GM12872 (cell line): ENCODE measurements around the gene MCCC1.

Experiments used
- CTCF ChIP-seq: IDR thresholded peaks from 3 replicates; pipeline ENCODE4 v1.5.1; 2011; ENCODE audit warnings: low read depth, mild to moderate bottlenecking, low read length, moderate library complexity; ENCODE audit not compliant: insufficient read depth

The MCCC1 gene

DNA sequence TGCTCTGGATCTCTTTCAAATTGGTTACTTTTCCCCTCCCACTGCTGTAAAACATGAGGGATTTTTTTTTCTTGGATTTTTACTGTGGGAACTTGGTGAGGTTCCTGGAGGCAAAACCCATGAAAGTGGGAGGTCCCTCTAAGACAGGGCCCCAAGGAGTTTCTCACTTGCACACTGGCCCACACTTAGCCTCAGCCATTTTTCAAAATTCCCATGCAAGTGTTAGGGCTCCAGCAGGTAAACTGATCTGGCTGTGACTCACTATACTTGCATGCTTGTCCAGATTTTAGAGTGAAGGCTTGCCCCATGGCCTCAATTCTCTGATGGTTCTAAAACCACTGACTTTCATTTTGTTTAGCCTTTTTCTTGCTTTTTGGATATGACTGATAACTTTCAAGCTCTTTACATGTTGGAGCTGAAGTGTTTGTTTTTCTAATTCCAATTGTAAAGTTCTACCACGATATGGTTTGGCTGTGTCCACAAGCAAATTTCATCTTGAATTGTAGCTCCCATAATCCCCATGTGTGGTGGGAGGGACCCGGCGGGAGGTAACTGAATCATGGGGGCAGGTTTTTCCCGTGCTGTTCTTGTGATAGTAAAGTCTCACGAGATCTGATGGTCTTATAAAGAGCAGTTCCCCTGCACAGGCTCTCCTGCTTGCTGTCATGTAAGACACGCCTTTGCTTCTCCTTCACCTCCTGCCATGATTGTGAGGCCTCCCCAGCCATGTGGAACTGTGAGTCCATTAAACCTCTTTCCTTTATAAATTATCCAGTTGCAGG, 37.7 kb downstream of the MCCC1 start:
- TF ChIP-seq CTCF: no peak

GRCh38 chr3:183058351-183058750, 40.9 kb downstream of the MCCC1 start:
- no peak for TF ChIP-seq CTCF

GRCh38 chr3:183050706-183051105, 48.6 kb downstream of the MCCC1 start:
- TF ChIP-seq CTCF: no peak

DNA sequence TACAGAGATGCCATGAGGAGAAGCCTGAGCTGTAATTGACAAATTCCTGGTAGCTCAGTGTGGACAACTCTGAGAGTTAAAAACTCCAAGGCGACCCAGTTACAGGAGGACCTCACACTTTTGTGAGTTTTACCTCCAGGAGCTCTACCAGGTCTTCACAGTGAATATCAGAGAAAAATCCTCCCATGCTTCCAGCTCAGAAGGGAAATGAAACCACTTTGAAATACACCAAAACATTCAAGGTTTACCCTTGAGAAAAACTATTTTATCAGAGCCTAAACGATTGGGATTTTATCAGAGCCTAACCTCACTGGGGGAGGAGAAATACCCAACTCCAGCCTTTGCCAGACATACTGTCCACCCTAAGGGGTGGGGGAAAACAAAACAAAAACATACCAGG, 52.4 kb downstream of the MCCC1 start:
- no peak for TF ChIP-seq CTCF

DNA sequence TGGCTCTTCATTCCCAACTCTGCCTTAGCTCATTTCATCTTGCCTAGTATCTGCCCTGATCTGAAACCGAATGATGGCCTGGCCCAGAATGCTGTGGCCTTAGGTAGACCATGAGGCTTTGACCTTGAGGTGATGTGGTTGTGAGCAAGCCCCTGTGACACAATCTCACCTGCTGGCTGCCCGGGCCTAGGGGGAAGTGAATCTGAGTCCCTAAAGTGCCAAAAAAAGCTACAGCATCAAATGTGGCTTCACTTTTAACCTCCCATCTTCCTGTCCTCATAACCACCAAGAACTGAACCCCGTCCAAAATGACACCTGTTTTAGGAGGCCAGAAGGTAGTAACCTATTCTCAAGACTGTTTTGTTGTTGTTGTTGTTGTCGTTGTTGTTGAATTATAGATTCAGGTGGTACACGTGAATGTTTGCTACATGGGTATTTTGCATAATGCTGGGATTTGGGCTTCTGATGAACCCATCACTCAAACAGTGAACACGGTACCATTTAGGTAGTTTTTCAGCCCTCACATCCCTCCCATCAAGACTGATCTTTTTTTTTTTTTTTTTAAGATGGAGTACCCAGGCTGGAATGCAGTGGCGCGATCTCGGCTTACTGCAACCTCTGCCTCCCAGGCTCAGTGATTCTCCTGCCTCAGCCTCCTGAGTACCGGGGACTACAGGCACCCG, 54.6 kb downstream of the MCCC1 start:
- TF ChIP-seq CTCF: no peak

DNA sequence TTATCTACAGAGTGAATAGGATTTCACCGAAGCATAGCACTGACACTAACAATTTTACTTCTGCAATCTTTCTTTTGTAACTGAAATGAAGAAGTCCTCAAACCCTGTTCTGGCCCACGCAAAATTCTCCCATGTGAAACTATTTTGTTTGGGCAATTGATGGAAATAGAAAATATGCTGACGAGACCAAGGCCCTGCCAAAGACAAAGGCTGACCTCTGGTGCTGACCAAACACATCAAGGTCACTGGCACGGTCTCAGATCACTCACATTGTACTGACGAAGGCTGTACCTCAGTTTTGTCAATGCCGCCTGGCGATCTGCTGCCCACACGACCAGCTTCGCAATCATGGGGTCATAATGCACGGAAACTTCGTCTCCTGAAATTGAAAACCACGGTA, 60.5 kb downstream of the MCCC1 start:
- no peak for TF ChIP-seq CTCF

- no peak for TF ChIP-seq CTCF
Measured at GRCh38 chr3:183038221-183038620, 61.1 kb downstream of the MCCC1 start.
